Left renal cortex interstitium (tissue), 4 donors: ENCODE results near the gene FERMT1. TPM values are rescaled to one million over a fixed set of nuclear protein-coding genes. Genes with fewer than 3 reads are reported as not detected.
A peak's percentile ranks its signal among the peaks of the same experiment; 100 is the strongest.
"Not testable (repeated sequence)": the region's sequence is repeated elsewhere in the genome, so short reads cannot be mapped to it uniquely, and the experiment has no call there.

ENCODE experiments used
- DNase-seq, 4 donors: peaks; one replicate each; pipeline ENCODE4 v3.0.0-alpha.2; 2013; ENCODE audit warnings: low read depth in 4 of 4, low spot score in 2 of 4, missing footprints in 1 of 4
- polyA plus RNA-seq, 4 donors: library from polyadenylated mRNA; unstranded; fragments of 120-200 nt; gene quantifications; one replicate each; pipeline ENCODE4 v1.2.1, GENCODE V29; 2013; ENCODE audit not compliant: insufficient read length in 4 of 4

The FERMT1 gene
- polyA plus RNA-seq, 4 donors, result 2.6 to 4.5 (median 3.2) TPM

DNA sequence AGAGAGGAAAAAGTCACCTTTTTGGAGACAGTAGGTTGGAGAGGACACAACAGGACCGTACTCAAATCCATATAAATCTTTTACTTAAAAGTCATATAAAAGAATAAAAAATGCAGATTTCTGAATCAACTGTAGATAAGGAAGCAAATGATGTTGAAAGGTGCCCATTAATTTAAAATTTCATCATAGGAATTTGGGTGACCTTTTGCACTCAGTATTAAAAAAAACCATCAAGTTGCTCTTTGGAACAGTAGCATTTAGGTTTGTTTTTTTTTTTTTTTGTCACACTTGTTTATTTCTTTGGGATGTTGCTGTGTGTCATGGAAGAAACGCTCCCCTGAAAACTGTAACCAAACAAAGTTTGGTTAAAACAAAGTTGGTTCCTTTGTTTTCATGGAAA is 48.0 kb downstream of the FERMT1 start:
- no peak for DNase-seq

DNA sequence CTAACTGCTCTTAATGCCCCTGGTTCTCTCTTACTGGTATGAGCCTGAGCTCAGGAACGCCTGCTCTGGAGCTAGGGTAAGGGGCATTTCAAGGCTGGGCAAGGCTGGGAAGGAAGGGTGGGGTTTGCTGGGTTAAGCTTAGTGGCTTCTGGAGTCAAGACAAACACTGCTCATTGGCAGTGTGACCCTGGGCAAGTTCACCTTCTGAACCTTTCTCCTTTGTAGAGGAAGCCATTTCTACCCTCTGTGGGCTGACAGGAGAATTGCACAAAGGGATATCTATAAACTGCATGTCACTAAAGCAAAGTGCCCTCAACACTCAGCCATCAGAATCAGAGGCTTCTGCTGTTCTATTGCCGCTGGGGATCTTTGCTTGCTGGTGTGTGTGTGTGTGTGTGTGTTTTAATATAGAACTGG is 48.7 kb downstream of the FERMT1 start:
- DNase-seq, result no peak

DNA sequence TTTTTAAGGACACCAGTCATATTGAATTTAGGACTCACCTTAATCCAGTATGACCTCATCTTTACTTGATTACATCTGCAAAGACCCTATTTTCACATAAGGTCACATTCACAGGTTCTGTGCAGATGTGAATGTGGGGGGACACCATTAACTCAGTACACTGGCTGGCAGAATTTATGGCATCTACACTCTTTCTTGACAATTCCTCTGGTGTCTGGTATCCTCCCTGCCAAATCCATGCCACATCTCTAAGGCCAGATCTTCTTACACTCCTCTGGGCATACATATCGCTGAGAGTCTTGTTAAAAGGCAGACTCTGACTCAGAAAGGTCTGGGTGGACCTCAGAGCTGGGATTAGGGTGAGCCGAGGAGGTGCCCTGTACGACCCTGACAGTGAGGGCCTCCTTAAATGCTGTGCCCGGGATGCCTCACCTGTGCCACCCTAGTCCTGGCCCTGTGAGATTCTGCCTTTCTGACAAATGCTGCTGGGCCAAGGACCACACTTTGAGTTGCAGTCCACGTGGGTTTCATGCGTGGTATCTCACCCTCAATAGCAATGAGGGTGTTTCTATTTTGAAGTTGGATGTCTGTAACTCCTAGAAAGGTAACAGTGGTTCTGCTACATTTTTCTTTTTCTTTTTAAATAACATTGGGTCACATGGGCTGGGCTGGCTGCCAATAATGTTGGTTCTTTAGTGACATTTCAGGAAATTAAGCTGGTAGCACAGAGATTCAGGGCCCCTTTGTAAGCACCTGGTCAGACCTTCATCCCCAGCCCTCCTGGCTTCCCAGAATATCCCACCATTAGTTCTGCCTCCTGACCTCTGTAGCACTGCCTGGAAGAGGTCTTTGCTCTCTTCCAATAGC is 51.8 kb downstream of the FERMT1 start:
- no peak for DNase-seq

DNA sequence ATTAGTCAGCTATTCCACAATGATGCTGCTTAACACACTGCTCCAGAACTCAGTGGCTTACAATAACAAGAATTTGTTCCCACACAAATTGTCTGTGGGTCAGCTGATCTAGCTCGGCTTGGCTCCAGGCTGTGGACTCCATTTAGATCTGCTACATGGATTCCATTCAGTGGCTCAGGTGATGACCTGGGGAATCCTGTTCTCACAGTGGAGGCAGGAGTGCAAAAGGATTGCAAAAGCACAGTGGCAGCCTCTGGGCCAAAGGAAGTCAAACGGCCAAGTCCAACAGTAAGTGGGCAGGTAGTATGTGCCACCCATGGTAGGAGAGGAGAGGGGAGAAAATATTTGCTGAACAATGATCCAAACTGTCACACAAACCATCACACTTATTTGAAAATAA is 53.2 kb downstream of the FERMT1 start:
- DNase-seq, result no peak

DNA sequence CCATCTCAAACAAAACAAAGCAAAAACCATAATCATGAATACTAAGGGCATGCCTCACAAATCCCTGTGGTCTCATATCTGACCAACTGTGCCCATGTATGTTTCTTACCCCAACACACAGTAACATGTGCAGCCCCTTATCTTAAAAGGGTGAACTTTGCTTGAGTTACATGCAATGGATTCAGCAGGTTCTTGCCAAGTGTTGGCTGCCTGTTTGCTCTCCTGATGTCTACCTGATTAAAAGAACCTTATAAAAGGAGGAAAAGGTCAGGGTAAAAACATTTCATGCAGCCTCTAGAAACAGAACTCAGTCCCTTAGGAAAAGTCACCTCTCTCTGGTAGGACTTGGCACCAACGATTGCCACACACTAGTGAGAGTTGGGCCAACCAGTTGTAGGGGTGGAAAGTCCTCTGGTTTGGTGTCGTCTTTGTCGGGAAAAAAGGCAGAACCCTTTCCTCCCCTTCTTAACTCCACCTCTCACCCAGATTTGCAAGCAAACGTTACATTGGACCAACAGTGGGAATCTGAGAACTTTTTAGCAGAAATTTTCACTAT is 55.0 kb downstream of the FERMT1 start:
- DNase-seq, result no peak

DNA sequence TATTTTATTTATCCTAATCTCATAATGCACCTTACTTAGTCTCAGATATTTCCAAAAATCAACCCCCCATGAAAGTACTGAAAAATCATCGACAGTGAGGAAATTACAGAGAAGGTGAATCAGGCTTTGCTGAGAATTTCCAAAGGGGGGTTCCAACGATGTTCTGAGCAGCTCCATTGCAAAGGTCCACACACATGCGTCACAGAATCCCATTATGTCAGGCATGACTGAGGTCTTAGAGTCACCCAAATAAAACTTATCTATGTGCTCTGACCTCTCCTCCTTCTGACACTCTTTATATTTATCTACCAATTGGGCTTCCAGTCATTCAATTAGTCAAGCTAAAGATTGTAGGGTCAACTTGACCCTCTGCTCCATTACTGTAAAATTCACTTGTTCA is 56.2 kb downstream of the FERMT1 start:
- DNase-seq, result no peak

DNA sequence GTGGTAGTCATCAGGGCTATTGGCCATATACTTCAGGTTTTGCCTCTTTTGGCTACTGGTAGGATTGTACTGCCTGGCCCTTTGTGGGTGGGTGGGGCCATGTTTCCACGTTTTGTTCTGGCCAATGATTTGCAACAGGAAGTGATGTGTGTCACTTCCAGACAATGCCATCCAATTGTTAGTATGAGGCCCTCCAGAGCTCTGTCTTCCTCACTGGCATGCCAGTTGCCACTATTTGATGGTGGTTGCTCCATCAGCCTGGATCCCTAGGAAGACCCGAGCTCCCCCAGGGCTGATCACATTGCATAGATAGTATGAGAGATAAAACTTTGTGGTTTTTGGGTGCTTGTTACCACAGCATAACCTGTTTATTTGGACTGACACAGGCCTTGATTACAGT is 61.3 kb downstream of the FERMT1 start:
- DNase-seq, result no peak

DNA sequence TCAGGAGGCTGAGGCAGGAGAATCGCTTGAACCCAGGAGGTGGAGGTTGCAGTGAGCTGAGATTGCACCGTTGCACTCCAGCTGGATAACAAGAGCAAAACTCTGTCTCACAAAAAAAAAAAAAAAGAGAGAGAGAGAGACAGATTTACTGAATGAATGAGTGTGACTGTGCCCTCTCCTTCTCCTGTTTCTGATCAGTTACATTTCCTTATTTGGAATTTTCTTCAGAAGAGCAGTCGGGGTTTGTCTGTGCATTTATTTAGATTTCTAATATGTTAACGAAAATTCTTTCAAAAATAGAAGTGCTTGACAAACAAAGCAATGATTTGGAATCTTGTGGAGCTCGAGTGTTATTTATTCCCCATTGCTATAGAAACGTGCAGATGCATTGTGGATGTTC is 62.6 kb downstream of the FERMT1 start:
- DNase-seq, result no peak

DNA sequence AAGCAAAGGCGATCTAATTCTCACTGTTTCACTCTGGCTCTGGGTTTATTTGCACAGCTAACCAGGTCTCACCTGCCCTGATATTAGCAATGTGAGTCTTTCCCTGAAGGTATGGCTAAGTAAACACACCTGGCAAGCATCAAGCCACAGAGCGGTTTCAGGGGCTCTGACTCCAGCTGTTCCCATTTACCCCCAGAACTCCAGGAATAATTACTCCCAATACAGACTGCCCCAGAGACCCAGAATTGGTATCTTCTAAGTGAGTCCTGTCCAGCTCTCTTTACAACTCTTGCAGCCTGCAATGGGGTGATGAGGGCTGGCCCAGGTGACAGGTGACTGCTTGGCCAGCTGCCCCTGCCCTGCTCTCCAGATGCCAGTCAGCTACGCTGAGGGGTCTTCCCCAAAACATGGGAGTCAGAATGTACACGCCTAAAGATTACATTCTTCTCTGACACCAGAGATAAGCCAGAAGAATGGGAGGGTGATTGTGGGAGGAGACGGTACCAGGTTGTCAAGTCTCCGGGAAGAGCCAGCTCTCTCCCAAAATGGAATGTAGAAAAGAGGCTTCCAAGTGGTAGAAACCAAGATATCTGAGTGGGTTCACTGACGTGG is 64.0 kb downstream of the FERMT1 start:
- no peak for DNase-seq

DNA sequence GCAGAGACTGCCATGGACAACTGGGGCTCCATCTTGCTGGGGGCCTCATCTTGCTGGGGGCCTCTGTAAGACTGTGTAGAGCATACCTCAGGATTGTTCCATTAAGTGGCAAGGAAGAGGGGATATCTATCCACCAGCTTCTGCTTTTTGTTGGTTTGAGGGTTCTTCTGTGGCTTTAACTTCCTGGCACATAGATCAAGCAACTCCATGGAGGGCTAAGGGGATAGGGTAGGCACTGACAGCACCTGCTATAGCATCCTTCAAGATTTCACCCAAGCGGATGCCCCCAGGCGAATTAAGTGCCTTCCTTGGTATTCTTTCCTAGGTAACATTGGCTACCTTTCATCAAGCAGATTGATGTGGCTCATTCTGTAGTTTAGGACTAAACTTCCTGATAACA is 65.1 kb downstream of the FERMT1 start:
- no peak for DNase-seq

DNA sequence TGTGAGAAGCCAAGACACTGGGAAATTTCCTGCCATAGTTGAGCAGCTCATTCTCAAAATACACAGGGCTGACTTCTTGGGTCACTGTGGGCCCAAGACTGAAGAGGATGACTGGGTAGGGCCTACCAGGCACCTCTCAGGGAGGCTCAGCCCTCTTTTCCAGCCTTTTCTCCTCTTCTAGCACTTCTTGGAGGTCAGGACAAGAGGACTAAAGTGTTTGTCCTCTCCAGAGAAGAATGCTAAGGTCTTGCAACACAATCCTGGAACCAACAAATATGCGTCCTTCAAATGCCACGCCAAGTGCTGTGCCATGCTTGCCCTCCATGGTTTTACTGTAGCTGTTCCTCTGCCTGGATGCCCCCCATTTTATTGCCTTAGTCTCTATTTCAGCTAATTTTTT is 65.7 kb downstream of the FERMT1 start:
- DNase-seq, result no peak

DNA sequence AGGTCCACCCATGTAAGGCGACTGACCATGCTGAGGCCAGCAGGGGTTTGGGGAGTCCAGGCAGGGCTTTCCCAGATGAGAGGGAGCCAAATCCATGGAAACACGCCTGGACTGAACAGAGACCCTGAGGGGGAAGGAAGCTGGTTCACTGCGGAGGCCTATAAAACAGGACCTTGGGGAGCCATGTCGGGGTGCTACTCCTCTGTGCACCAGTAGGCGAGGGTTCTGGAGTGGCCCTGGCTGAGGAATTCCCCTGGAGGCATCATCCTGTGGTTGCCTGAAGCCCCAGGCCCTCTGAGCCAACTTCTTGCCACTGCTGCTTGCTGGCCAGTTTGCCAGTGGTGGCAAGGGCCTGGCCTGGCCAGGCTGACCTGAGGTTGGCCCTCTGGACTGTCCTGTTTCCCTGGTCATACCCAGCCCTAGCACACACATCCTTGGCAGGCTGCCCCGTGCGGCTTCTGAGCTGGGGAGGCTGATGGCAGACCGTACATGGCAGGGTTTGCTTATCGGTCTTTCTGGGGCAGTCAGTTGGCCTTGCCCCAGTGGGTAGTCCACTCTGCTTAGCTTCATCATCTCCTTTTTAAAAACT is 66.8 kb downstream of the FERMT1 start:
- no peak for DNase-seq

DNA sequence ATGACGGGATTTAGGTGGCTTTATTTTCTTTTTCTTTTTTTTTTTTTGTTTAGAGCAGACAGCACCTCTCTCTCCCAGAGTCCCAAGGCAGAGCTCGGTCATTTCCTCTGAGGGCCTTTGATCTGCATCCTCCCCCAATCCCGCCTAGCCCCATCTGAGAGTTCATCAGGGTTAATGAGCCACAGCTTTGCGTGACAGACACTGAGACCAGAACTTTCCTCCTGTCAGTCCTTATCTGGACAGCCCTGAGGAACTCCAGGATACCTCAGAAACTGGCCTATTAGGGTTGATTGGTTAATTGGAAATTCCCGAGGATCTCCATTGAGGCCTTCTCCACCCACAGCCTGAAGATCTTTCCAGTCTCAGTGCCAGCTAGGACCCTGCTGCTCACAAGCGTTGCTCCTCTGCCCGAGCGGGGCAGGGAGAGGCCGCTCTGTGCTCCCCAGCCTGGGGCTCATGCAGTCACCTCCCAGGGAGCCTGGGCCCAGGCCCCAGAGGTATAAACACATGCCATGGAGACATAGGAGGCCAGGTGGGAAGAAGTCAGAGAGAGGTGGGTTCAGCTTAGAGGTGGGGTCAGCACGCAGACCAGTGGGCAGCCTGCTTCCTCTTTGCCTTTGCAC is 67.6 kb downstream of the FERMT1 start:
- DNase-seq, result no peak

DNA sequence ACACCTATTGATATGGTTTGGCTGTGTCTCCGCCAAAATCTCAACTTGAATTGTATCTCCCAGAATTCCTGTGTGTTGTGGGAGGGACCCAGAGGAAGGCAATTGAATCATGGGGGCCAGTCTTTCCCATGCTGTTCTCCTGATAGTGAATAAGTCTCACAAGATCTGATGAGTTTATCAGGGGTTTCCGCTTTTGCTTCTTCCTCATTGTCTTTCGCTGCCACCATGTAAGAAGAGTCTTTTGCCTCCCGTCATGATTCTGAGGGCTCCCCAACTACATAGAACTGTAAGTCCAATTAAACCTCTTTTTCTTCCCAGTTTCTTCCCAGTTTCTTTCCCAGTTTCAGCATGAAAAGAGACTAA is 68.2 kb downstream of the FERMT1 start:
- not testable (repeated sequence) for DNase-seq

DNA sequence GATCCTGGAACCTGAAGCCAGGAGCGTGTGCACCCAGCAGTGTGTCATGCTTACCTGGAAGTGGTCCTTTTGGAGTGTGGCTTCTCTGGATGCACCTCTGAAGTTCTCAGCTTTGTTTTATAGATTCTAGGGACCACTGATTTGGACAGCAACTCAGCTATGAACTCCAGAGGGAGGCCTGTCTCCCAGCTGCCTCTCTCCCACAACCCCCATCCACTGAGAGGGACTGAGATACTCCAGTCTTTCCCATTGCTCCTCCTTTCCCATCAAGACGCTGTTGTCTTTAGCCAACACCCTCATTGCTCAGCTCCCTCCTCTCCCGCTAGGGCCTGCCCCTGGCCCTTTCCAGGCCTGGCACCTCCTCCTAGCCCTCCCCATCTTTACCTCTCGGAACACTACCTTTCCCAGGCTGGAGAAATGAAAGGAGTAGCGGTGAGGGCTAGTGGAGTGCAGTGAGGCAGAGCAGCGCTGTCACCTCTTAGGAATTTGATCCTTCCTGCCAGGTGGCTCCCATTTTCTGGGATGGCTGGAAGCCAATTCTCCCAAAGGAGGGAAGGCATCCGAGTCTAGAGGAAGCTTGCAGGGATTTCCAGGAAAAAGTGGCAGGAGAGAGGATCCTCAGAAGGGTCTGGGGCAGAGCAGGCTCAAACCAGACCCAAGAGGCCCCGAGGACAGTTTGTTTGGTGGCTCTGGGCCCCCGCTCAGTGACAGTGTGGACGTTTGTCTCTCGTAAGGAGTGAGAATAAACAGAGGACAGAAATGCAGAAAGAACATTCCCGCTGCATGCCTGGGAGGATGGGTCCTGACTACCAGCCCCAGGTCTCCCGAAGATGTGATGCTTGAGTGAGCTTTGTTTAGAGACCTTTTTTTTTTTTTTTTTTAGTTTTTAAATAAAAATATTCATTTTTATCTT is 68.8 kb downstream of the FERMT1 start, which contains the start of gene LRRN4:
Gene LRRN4, minus strand, starts transcription at position 285 of the 913 bp plus-strand sequence. CDS start 1,261 bp downstream, outside the sequence.
- DNase-seq, result peak in 3 of 4 donors; percentile 66 to 77 (median 75)

DNA sequence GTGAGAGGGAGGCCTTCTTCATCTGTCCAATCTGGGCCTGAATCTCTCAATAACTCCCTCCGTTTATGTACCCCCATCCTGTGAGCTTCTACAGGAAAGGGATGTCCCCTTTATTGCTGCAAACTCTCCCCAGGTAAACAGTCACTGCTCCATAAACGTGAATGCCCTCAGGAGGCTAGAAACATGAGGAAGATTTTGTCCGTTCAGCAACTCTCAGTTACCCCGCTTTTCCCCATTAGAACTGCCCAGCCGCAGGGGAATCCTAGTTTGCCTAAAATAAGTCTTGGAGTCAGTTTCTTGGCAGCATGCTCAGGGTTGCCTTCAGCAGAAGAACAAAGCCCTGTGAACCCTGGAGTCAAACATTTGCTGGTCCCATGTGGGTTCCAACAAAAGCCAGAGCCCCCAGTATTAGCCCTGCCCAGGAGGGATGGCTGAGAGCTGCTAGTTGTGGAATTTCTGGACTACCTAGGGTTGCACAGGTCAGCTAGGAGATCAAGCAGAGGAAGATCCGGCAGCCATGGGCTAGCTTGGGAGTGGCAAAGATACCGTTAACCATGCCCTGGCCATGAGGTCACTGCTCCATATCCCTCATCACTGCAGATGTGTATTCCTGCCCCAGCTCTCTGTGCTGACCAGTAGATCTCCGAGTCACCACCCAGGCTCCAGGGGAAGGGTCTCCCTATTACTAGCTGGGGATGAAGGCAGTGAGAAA is 69.6 kb downstream of the FERMT1 start:
- no peak for DNase-seq

DNA sequence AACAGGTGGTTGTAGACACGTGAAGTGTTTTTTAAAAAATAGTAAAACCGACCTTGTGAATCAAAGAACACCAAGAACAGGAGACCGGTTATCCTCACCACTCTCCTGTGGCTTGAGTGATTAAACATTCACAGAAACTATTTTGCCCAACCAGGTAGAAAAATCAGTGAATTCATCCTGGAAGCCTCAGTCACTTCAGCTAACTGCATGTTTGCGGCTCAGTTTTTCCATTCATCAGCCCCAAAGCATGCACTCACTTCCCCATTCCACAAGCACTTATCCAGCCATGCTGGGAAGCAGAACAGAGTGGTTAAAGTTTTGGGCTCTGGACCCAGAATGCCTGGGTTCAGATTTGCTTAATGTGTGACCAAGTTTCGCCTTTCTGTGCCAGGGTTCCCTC is 71.3 kb downstream of the FERMT1 start:
- DNase-seq, result no peak

DNA sequence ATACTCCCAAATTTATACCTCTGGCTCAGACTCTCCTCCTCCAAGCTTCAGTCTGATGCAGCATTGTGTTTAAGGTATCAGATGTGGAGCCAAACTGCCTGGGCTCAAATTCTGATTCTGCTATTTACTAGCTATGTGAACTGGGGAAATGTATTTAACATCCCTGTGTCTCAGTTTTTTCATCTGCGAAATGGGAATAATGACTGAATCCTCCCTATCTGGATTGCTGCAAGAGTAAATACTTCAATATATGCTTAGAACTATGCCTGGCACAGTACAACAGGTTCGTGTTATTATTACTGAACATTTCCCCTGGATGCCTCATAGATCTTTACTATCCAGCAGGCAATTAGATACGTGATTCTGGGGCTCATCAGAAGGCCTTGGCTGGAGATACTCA is 74.4 kb downstream of the FERMT1 start:
- DNase-seq, result no peak

DNA sequence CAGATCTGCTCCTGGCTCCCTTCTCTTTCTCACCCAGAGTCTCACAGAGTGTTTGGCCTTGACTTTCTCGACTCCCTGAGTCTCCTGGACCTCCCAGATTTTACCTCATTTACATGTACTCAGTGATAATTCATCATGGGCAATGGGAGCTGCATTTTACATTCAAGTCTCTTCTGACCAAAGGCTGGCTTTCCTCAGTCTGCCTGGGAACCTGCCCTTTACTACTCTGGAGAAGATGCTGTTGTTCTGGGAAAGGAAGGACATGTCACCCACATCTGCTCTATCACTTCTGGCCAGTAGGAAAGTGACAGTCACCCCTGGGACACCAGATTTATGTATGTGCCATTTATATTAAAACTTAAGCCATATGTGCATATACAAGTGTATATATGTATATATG is 76.4 kb downstream of the FERMT1 start:
- DNase-seq, result no peak
